ENCODE data around the gene ALOX12.

DNA sequence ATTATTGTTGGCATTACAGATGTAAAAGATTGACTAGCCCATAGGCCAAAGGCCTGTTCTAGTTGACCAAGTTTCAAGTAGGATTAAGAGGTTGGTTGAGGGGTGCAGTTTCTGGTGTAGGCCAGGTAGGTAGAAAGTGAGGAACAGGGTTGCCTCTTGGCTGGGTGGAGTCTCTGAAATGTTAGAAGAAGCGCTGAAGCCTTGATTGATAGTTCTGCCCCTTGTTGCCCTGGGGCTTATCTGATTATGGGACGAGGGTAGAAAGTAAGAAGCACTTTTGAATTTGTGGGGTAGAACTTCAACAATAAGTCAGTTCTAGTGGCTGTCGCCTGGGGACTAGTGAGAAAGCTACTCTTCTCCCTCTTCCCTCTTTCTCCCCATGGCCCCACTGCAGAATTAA, 33.2 kb downstream of the ALOX12 start:
- TF ChIP-seq, protein P1, sequence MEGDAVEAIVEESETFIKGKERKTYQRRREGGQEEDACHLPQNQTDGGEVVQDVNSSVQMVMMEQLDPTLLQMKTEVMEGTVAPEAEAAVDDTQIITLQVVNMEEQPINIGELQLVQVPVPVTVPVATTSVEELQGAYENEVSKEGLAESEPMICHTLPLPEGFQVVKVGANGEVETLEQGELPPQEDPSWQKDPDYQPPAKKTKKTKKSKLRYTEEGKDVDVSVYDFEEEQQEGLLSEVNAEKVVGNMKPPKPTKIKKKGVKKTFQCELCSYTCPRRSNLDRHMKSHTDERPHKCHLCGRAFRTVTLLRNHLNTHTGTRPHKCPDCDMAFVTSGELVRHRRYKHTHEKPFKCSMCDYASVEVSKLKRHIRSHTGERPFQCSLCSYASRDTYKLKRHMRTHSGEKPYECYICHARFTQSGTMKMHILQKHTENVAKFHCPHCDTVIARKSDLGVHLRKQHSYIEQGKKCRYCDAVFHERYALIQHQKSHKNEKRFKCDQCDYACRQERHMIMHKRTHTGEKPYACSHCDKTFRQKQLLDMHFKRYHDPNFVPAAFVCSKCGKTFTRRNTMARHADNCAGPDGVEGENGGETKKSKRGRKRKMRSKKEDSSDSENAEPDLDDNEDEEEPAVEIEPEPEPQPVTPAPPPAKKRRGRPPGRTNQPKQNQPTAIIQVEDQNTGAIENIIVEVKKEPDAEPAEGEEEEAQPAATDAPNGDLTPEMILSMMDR (IDR thresholded peaks at IDR 0.05 in 2 of 3, conservative IDR thresholded peaks at IDR 0.05 in 1 of 3; ENCODE audit: borderline replicate concordance in 1 of 3, insufficient read depth in 1 of 3, low read depth in 2 of 3, low read length in 2 of 3) = no peak
- TF ChIP-seq EZH2phosphoT487 (IDR thresholded peaks at IDR 0.05; ENCODE audit: borderline replicate concordance) (no peak), CEBPB (IDR thresholded peaks at IDR 0.05; ENCODE audit: low read depth) (no peak), EZH2 (IDR thresholded peaks at IDR 0.05) (no peak), ZNF274 (IDR thresholded peaks at IDR 0.05; ENCODE audit: low read depth, low read length) (no peak), POLR2A (IDR thresholded peaks at IDR 0.05; ENCODE audit: borderline replicate concordance, extremely low read depth, insufficient read depth, insufficient read length) (no peak), SIN3A (IDR thresholded peaks at IDR 0.05; ENCODE audit: low read depth) (no peak), POLR2AphosphoS5 (IDR thresholded peaks at IDR 0.05; ENCODE audit: low read depth, low read length) (no peak), JUND (IDR thresholded peaks at IDR 0.05) (no peak), FOSL1 (IDR thresholded peaks at IDR 0.05; ENCODE audit: low read depth) (no peak), ZFX (IDR thresholded peaks at IDR 0.05) (no peak)

Data from HCT116 (cell line).